ENCODE data around the gene FBXO34.

The FBXO34 gene

GRCh38 chr14:55373784-55374705, 102.8 kb downstream of the FBXO34 start:
- Histone ChIP-seq H2BK120ac (ENCODE audit: low read depth, low read length) (no peak overlapping the region), H3K9ac (ENCODE audit: low read length) (no peak overlapping the region), H3K27ac (ENCODE audit: low read depth, low read length) (no peak overlapping the region), H3K27me3 (ENCODE audit: insufficient read depth, low read length, poor library complexity) (no peaks in the 10 kb centered on the region), H3K79me1 (ENCODE audit: low read length) (no peaks in the 10 kb centered on the region), H3K36me3 (ENCODE audit: control insufficient read depth, insufficient read depth, low read length) (peaks cover 3% of the 10 kb centered on the region), H3K79me2 (ENCODE audit: control insufficient read depth, insufficient read depth, low read length) (no peaks in the 10 kb centered on the region), H2BK15ac (replicated peaks; ENCODE audit: low read depth) (no peak overlapping the region), H4K8ac (ENCODE audit: low read depth, low read length) (no peak overlapping the region), H3K4me1 (ENCODE audit: control insufficient read depth, low read depth, low read length) (no peaks in the 10 kb centered on the region), H2AK5ac (ENCODE audit: low read length) (no peak overlapping the region), H3K18ac (ENCODE audit: low read length) (no peak overlapping the region), H4K5ac (ENCODE audit: low read length) (no peak overlapping the region), H3K23ac (ENCODE audit: low read length) (no peak overlapping the region), H3K4me2 (ENCODE audit: low read length) (no peak overlapping the region), H3K4me3 (ENCODE audit: low read length) (no peak overlapping the region), H2BK5ac (ENCODE audit: low read length) (no peak overlapping the region), H3K56ac (ENCODE audit: low read length) (no peak overlapping the region), H3K4ac (ENCODE audit: low read depth, low read length) (no peak overlapping the region)
- DNase-seq = peak; percentile 48
- WGBS (ENCODE audit: extremely low coverage, insufficient coverage, low lambda C conversion rate) = no CpG with 5 or more reads among the region's 5 CpGs

DNA sequence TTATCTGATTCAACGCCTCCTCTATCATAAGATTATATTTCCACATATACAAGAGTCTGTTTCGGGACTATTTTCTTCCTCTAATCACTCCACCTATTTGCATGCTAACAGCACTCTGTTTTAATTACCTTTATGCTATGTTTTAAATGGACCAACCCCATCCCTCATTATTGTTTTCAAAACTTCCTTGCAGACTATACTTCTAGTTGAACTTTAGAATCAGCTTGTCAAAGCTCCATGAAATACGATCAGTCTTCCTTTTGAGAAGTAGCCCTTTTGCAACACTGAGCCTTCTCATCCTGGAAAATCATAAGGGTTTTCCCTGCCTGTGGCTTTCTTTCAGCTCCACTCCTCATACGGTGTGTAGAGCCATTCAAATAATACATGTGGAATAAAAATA, 103.5 kb downstream of the FBXO34 start:
- H3K4ac ChIP-seq (ENCODE audit: low read depth, low read length) = no peak overlapping the region
- no peak overlapping the region for H2AK5ac ChIP-seq (ENCODE audit: low read length)
- H3K36me3 ChIP-seq (ENCODE audit: control insufficient read depth, insufficient read depth, low read length) = peaks cover 1% of the 10 kb centered on the region
- no peak overlapping the region for H3K4me3 ChIP-seq (ENCODE audit: low read length)
- no CpG with 5 or more reads among the region's 4 CpGs for WGBS (ENCODE audit: extremely low coverage, insufficient coverage, low lambda C conversion rate)
- no peak overlapping the region for H4K5ac ChIP-seq (ENCODE audit: low read length)
- no peak overlapping the region for H2BK5ac ChIP-seq (ENCODE audit: low read length)
- no peak overlapping the region for H3K23ac ChIP-seq (ENCODE audit: low read length)
- H3K4me2 ChIP-seq (ENCODE audit: low read length) = no peak overlapping the region
- no peaks in the 10 kb centered on the region for H3K27me3 ChIP-seq (ENCODE audit: insufficient read depth, low read length, poor library complexity)
- no peaks in the 10 kb centered on the region for H3K79me2 ChIP-seq (ENCODE audit: control insufficient read depth, insufficient read depth, low read length)
- H2BK120ac ChIP-seq (ENCODE audit: low read depth, low read length) = no peak overlapping the region
- H3K27ac ChIP-seq (ENCODE audit: low read depth, low read length) = no peak overlapping the region
- no peak overlapping the region for H3K9ac ChIP-seq (ENCODE audit: low read length)
- DNase-seq = no peak
- H3K79me1 ChIP-seq (ENCODE audit: low read length) = no peaks in the 10 kb centered on the region
- H3K56ac ChIP-seq (ENCODE audit: low read length) = no peak overlapping the region
- no peak overlapping the region for H3K18ac ChIP-seq (ENCODE audit: low read length)
- no peaks in the 10 kb centered on the region for H3K4me1 ChIP-seq (ENCODE audit: control insufficient read depth, low read depth, low read length)
- no peak overlapping the region for H2BK15ac ChIP-seq (replicated peaks; ENCODE audit: low read depth)
- no peak overlapping the region for H4K8ac ChIP-seq (ENCODE audit: low read depth, low read length)

GRCh38 chr14:55377236-55377635, 106.0 kb downstream of the FBXO34 start:
- no peaks in the 10 kb centered on the region for H3K79me1 ChIP-seq (ENCODE audit: low read length)
- H3K4ac ChIP-seq (ENCODE audit: low read depth, low read length) = no peak overlapping the region
- H2BK5ac ChIP-seq (ENCODE audit: low read length) = no peak overlapping the region
- H2BK120ac ChIP-seq (ENCODE audit: low read depth, low read length) = no peak overlapping the region
- no CpG with 5 or more reads among the region's 5 CpGs for WGBS (ENCODE audit: extremely low coverage, insufficient coverage, low lambda C conversion rate)
- H3K27ac ChIP-seq (ENCODE audit: low read depth, low read length) = no peak overlapping the region
- H3K56ac ChIP-seq (ENCODE audit: low read length) = no peak overlapping the region
- H3K18ac ChIP-seq (ENCODE audit: low read length) = no peak overlapping the region
- H3K27me3 ChIP-seq (ENCODE audit: insufficient read depth, low read length, poor library complexity) = no peaks in the 10 kb centered on the region
- no peaks in the 10 kb centered on the region for H3K4me1 ChIP-seq (ENCODE audit: control insufficient read depth, low read depth, low read length)
- H3K9ac ChIP-seq (ENCODE audit: low read length) = no peak overlapping the region
- no peak overlapping the region for H2BK15ac ChIP-seq (replicated peaks; ENCODE audit: low read depth)
- peaks cover 7% of the 10 kb centered on the region for H3K36me3 ChIP-seq (ENCODE audit: control insufficient read depth, insufficient read depth, low read length)
- no peak for DNase-seq
- no peak overlapping the region for H3K23ac ChIP-seq (ENCODE audit: low read length)
- no peak overlapping the region for H2AK5ac ChIP-seq (ENCODE audit: low read length)
- no peak overlapping the region for H3K4me3 ChIP-seq (ENCODE audit: low read length)
- no peak overlapping the region for H3K4me2 ChIP-seq (ENCODE audit: low read length)
- no peak overlapping the region for H4K5ac ChIP-seq (ENCODE audit: low read length)
- H4K8ac ChIP-seq (ENCODE audit: low read depth, low read length) = no peak overlapping the region
- no peaks in the 10 kb centered on the region for H3K79me2 ChIP-seq (ENCODE audit: control insufficient read depth, insufficient read depth, low read length)

DNA sequence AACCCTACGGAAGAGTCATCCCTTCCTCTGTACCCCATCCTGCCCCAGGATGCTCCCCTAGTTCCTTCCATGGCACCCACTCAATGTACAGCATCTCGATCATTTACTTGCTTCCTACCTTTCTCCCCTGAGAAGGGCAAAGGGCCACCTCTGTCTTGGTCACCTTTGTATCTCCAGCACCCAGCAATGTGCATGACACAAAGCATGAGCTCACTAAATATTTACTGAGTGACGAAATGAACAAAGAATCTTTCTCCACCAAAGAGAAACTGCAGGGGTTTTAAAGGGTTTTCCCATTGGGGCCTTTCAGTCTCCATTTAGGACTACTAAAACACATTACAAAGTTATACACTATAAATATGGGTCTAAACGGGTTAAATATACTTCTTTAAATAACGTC, 109.8 kb downstream of the FBXO34 start:
- Histone ChIP-seq H2BK5ac (ENCODE audit: low read length) (no peak overlapping the region), H2BK15ac (replicated peaks; ENCODE audit: low read depth) (no peak overlapping the region), H4K8ac (ENCODE audit: low read depth, low read length) (no peak overlapping the region), H3K4ac (ENCODE audit: low read depth, low read length) (no peak overlapping the region), H3K27me3 (ENCODE audit: insufficient read depth, low read length, poor library complexity) (no peaks in the 10 kb centered on the region), H3K9ac (ENCODE audit: low read length) (no peak overlapping the region), H3K18ac (ENCODE audit: low read length) (no peak overlapping the region), H4K5ac (ENCODE audit: low read length) (no peak overlapping the region), H3K79me1 (ENCODE audit: low read length) (no peaks in the 10 kb centered on the region), H2AK5ac (ENCODE audit: low read length) (no peak overlapping the region), H3K23ac (ENCODE audit: low read length) (no peak overlapping the region), H3K56ac (ENCODE audit: low read length) (no peak overlapping the region), H2BK120ac (ENCODE audit: low read depth, low read length) (no peak overlapping the region), H3K4me1 (ENCODE audit: control insufficient read depth, low read depth, low read length) (no peaks in the 10 kb centered on the region), H3K79me2 (ENCODE audit: control insufficient read depth, insufficient read depth, low read length) (no peaks in the 10 kb centered on the region), H3K4me2 (ENCODE audit: low read length) (no peak overlapping the region), H3K4me3 (ENCODE audit: low read length) (no peak overlapping the region), H3K27ac (ENCODE audit: low read depth, low read length) (no peak overlapping the region), H3K36me3 (ENCODE audit: control insufficient read depth, insufficient read depth, low read length) (peaks cover 7% of the 10 kb centered on the region)
- peak; percentile 12 for DNase-seq
- WGBS (ENCODE audit: extremely low coverage, insufficient coverage, low lambda C conversion rate) = no CpG with 5 or more reads among the region's 5 CpGs

- no peak overlapping the region for H4K8ac ChIP-seq (ENCODE audit: low read depth, low read length)
- H4K5ac ChIP-seq (ENCODE audit: low read length) = no peak overlapping the region
- H3K23ac ChIP-seq (ENCODE audit: low read length) = no peak overlapping the region
- DNase-seq = no peak
- H2BK15ac ChIP-seq (replicated peaks; ENCODE audit: low read depth) = no peak overlapping the region
- peaks cover 6% of the 10 kb centered on the region for H3K36me3 ChIP-seq (ENCODE audit: control insufficient read depth, insufficient read depth, low read length)
- H3K9ac ChIP-seq (ENCODE audit: low read length) = no peak overlapping the region
- WGBS (ENCODE audit: extremely low coverage, insufficient coverage, low lambda C conversion rate) = no CpG with 5 or more reads among the region's 2 CpGs
- no peak overlapping the region for H3K27ac ChIP-seq (ENCODE audit: low read depth, low read length)
- no peak overlapping the region for H2BK120ac ChIP-seq (ENCODE audit: low read depth, low read length)
- no peaks in the 10 kb centered on the region for H3K79me2 ChIP-seq (ENCODE audit: control insufficient read depth, insufficient read depth, low read length)
- no peak overlapping the region for H2AK5ac ChIP-seq (ENCODE audit: low read length)
- H3K4me3 ChIP-seq (ENCODE audit: low read length) = no peak overlapping the region
- no peaks in the 10 kb centered on the region for H3K79me1 ChIP-seq (ENCODE audit: low read length)
- no peak overlapping the region for H3K56ac ChIP-seq (ENCODE audit: low read length)
- no peaks in the 10 kb centered on the region for H3K27me3 ChIP-seq (ENCODE audit: insufficient read depth, low read length, poor library complexity)
- no peak overlapping the region for H3K4me2 ChIP-seq (ENCODE audit: low read length)
- H2BK5ac ChIP-seq (ENCODE audit: low read length) = no peak overlapping the region
- no peak overlapping the region for H3K18ac ChIP-seq (ENCODE audit: low read length)
- H3K4me1 ChIP-seq (ENCODE audit: control insufficient read depth, low read depth, low read length) = no peaks in the 10 kb centered on the region
- H3K4ac ChIP-seq (ENCODE audit: low read depth, low read length) = no peak overlapping the region
Measured at GRCh38 chr14:55381561-55381960, 110.3 kb downstream of the FBXO34 start.

GRCh38 chr14:55382483-55382882, 111.3 kb downstream of the FBXO34 start:
- Histone ChIP-seq H2AK5ac (ENCODE audit: low read length) (no peak overlapping the region), H3K27me3 (ENCODE audit: insufficient read depth, low read length, poor library complexity) (no peaks in the 10 kb centered on the region), H3K27ac (ENCODE audit: low read depth, low read length) (no peak overlapping the region), H2BK120ac (ENCODE audit: low read depth, low read length) (no peak overlapping the region), H3K79me1 (ENCODE audit: low read length) (no peaks in the 10 kb centered on the region), H3K23ac (ENCODE audit: low read length) (no peak overlapping the region), H3K4me2 (ENCODE audit: low read length) (no peak overlapping the region), H3K4me3 (ENCODE audit: low read length) (no peak overlapping the region), H2BK15ac (replicated peaks; ENCODE audit: low read depth) (no peak overlapping the region), H3K79me2 (ENCODE audit: control insufficient read depth, insufficient read depth, low read length) (no peaks in the 10 kb centered on the region), H4K5ac (ENCODE audit: low read length) (no peak overlapping the region), H3K4me1 (ENCODE audit: control insufficient read depth, low read depth, low read length) (no peaks in the 10 kb centered on the region), H2BK5ac (ENCODE audit: low read length) (no peak overlapping the region), H4K8ac (ENCODE audit: low read depth, low read length) (no peak overlapping the region), H3K18ac (ENCODE audit: low read length) (no peak overlapping the region), H3K36me3 (ENCODE audit: control insufficient read depth, insufficient read depth, low read length) (peaks cover 6% of the 10 kb centered on the region), H3K4ac (ENCODE audit: low read depth, low read length) (no peak overlapping the region), H3K9ac (ENCODE audit: low read length) (no peak overlapping the region), H3K56ac (ENCODE audit: low read length) (no peak overlapping the region)
- peak; percentile 18 for DNase-seq
- no CpG with 5 or more reads among the region's 4 CpGs for WGBS (ENCODE audit: extremely low coverage, insufficient coverage, low lambda C conversion rate)
